HS-5 (cell line): Measurements from ENCODE around the gene OTUD5.

Experiments
- DNase-seq: peaks from one replicate; pipeline ENCODE4 v3.0.0-alpha.2; 2012; ENCODE audit warnings: low read depth

The OTUD5 gene

GRCh38 chrX:48972220-48973164, 15.1 kb upstream of the OTUD5 start:
- DNase-seq = no peak

GRCh38 chrX:48971249-48972219, 14.1 kb upstream of the OTUD5 start, which contains the start of gene KCND1:
TSS of gene KCND1 (minus strand) at chrX:48971844. CDS start at chrX:48970271, 1,573 bp downstream.
- DNase-seq = no peak

- DNase-seq = no peak
Observed at GRCh38 chrX:48969471-48969870, 12.1 kb upstream of the OTUD5 start.

- DNase-seq = no peak
Observed at GRCh38 chrX:48968377-48968776, 11.0 kb upstream of the OTUD5 start.

- DNase-seq = peak; percentile 6
Observed at GRCh38 chrX:48966796-48967579, 9.6 kb upstream of the OTUD5 start.

- no peak for DNase-seq
Observed at GRCh38 chrX:48965959-48966358, 8.6 kb upstream of the OTUD5 start.

GRCh38 chrX:48961585-48962091, 4.2 kb upstream of the OTUD5 start:
- no peak for DNase-seq

GRCh38 chrX:48960291-48960690, 2.9 kb upstream of the OTUD5 start:
- DNase-seq = no peak

GRCh38 chrX:48958635-48959094, 1.3 kb upstream of the OTUD5 start:
- DNase-seq = peak; percentile 5

- peak; percentile 87 for DNase-seq
Observed at GRCh38 chrX:48957827-48958634, 624 bp upstream of the OTUD5 start.

GRCh38 chrX:48956728-48957414, 536 bp downstream of the OTUD5 start:
- DNase-seq = no peak

GRCh38 chrX:48948589-48948988, 8.8 kb downstream of the OTUD5 start:
- DNase-seq = no peak

GRCh38 chrX:48945517-48946348, 11.7 kb downstream of the OTUD5 start:
- DNase-seq = no peak

- DNase-seq = no peak
Observed at GRCh38 chrX:48942895-48943294, 14.5 kb downstream of the OTUD5 start.

GRCh38 chrX:48940404-48940955, 16.9 kb downstream of the OTUD5 start:
- DNase-seq = no peak

- no peak for DNase-seq
Observed at GRCh38 chrX:48939524-48940228, 17.7 kb downstream of the OTUD5 start.

- no peak for DNase-seq
Observed at GRCh38 chrX:48938721-48939425, 18.5 kb downstream of the OTUD5 start.
